ENCODE results near the gene MAST3. TPM values are rescaled to one million over a fixed set of nuclear protein-coding genes. Genes with fewer than 3 reads are reported as not detected.
A peak's percentile ranks its signal among the peaks of the same experiment; 100 is the strongest.

Gene MAST3
- total RNA-seq, 1 donor from 2014 or later = 10.7 TPM

GRCh38 chr19:18128805-18129204, 31.2 kb downstream of the MAST3 start:
- DNase-seq (ENCODE audit: low spot score, unreplicated experiment) = no peak
- Mint-ChIP-seq H3K9me3 (ENCODE audit: low read depth) (no peaks in the 10 kb centered on the region), H3K4me3 (ENCODE audit: low read depth) (no peak overlapping the region), H3K36me3 (ENCODE audit: insufficient read depth) (peaks cover 18% of the 10 kb centered on the region), H3K27ac (no peak overlapping the region), H3K4me1 (ENCODE audit: low read depth) (no peaks in the 10 kb centered on the region), H3K27me3 (no peaks in the 10 kb centered on the region)
- TF ChIP-seq CTCF (IDR thresholded peaks at IDR 0.05; ENCODE audit: unreplicated experiment) = no peak

- no peak overlapping the region for H3K4me3 Mint-ChIP-seq (ENCODE audit: low read depth)
- peak overlapping the region; percentile 67 for H3K27ac Mint-ChIP-seq
- no peaks in the 10 kb centered on the region for H3K27me3 Mint-ChIP-seq
- no peak for TF ChIP-seq CTCF (IDR thresholded peaks at IDR 0.05; ENCODE audit: unreplicated experiment)
- peaks cover 4% of the 10 kb centered on the region for H3K4me1 Mint-ChIP-seq (ENCODE audit: low read depth)
- DNase-seq (ENCODE audit: low spot score, unreplicated experiment) = no peak
- no peaks in the 10 kb centered on the region for H3K9me3 Mint-ChIP-seq (ENCODE audit: low read depth)
- H3K36me3 Mint-ChIP-seq (ENCODE audit: insufficient read depth) = peaks cover 15% of the 10 kb centered on the region
These were observed 33.1 kb downstream of the MAST3 start for GRCh38 chr19:18130523-18131242.

GRCh38 chr19:18131841-18132596, 34.4 kb downstream of the MAST3 start:
- peaks cover 14% of the 10 kb centered on the region for H3K36me3 Mint-ChIP-seq (ENCODE audit: insufficient read depth)
- H3K4me3 Mint-ChIP-seq (ENCODE audit: low read depth) = no peak overlapping the region
- peaks cover 9% of the 10 kb centered on the region for H3K4me1 Mint-ChIP-seq (ENCODE audit: low read depth)

GRCh38 chr19:18135712-18136584, 38.4 kb downstream of the MAST3 start:
- Mint-ChIP-seq H3K27ac (no peak overlapping the region), H3K27me3 (no peaks in the 10 kb centered on the region), H3K4me1 (ENCODE audit: low read depth) (peaks cover 9% of the 10 kb centered on the region), H3K36me3 (ENCODE audit: insufficient read depth) (peaks cover 18% of the 10 kb centered on the region), H3K4me3 (ENCODE audit: low read depth) (no peak overlapping the region), H3K9me3 (ENCODE audit: low read depth) (no peaks in the 10 kb centered on the region)
- DNase-seq (ENCODE audit: low spot score, unreplicated experiment) = no peak
- no peak for TF ChIP-seq CTCF (IDR thresholded peaks at IDR 0.05; ENCODE audit: unreplicated experiment)

More at GRCh38 chr19:18131841-18132596, 34.4 kb downstream of the MAST3 start:
- no peak overlapping the region for H3K27ac Mint-ChIP-seq
- no peaks in the 10 kb centered on the region for H3K9me3 Mint-ChIP-seq (ENCODE audit: low read depth)
- TF ChIP-seq CTCF (IDR thresholded peaks at IDR 0.05; ENCODE audit: unreplicated experiment) = no peak
- no peaks in the 10 kb centered on the region for H3K27me3 Mint-ChIP-seq
- no peak for DNase-seq (ENCODE audit: low spot score, unreplicated experiment)

DNA sequence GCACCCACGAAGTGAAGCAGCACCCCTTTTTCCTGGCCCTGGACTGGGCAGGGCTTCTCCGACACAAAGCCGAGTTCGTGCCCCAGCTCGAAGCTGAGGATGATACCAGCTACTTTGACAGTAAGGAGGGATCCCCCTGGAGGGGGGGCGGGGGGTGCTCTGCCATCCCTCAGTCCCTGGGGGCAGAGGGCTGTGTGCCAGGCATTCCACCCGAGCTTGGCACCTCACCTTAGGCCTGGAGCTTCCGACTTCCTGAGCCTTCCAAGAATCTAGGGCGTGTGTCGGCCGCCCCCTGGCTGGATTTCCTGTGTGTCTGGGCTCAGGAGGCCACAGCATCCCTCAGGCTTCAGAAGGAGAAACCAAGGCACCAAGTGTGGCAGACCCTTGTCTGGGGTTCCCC, 39.7 kb downstream of the MAST3 start:
- Mint-ChIP-seq H3K27ac (no peak overlapping the region), H3K9me3 (ENCODE audit: low read depth) (no peaks in the 10 kb centered on the region), H3K27me3 (no peaks in the 10 kb centered on the region), H3K4me1 (ENCODE audit: low read depth) (peaks cover 9% of the 10 kb centered on the region), H3K36me3 (ENCODE audit: insufficient read depth) (peaks cover 15% of the 10 kb centered on the region), H3K4me3 (ENCODE audit: low read depth) (no peak overlapping the region)
- no peak for DNase-seq (ENCODE audit: low spot score, unreplicated experiment)
- no peak for TF ChIP-seq CTCF (IDR thresholded peaks at IDR 0.05; ENCODE audit: unreplicated experiment)
